ENCODE measurements around the gene CT47C1.

DNA sequence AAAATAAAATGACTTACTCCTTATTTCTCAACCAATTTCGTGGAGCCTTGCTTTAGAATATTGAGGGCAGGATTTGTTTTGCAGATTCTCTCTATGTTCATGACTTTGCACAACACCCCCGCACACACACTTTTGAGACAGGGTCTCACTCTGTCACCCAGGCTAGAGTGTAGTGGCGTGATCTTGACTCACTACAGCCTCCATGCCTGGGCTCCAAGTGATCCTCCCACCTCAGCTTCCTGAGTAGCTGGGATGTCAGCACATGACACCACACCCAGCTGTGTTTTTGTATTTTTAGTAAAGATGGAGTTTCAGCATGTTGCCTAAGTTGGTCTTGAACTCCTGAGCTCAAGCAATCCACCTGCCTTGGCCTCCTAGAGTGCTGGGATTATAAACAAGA is 12.0 kb downstream of the CT47C1 start:
- TF ChIP-seq EZH2 (IDR thresholded peaks at IDR 0.05; ENCODE audit: insufficient read depth, poor library complexity, severe bottlenecking) (no peak), EZH2phosphoT487 (IDR thresholded peaks at IDR 0.05; ENCODE audit: insufficient read depth, low read depth) (no peak)
